CD4-positive, alpha-beta T cell (primary cell): ENCODE results near the gene RAPGEF2. TPM values are rescaled to one million over a fixed set of nuclear protein-coding genes. Genes with fewer than 3 reads are reported as not detected.

ENCODE experiments used
- ATAC-seq: fragments of 200-7000 bp; cut with Tn5 transposase; one replicate; pipeline ENCODE4 v1.10.0; 2022; ENCODE audit warnings: mild to moderate bottlenecking; ENCODE audit not compliant: poor library complexity
- CTCF ChIA-PET: fragments of 350-600 bp; sonication (Branson Sonifier 250); formaldehyde crosslinking; loops from one replicate; lab custom pipeline; 2021; ENCODE audit warnings: antibody characterized with exemption, inconsistent platforms; lab: Charles Lee
- POLR2A ChIA-PET: fragments of 350-600 bp; sonication (Branson Sonifier 250); formaldehyde crosslinking; loops from one replicate; lab custom pipeline; 2021; ENCODE audit warnings: antibody characterized with exemption, inconsistent platforms; lab: Charles Lee
- DNase-seq, 14 experiments: peaks; one replicate each; pipeline ENCODE4 v3.0.0-alpha.2; 2013 to 2020; ENCODE audit warnings: mixed read lengths in 2 of 14
- H3K27ac ChIP-seq, 2 donors: one replicate each; pipeline versions ENCODE4 v1.5.1 to v1.7.0; 2013; ENCODE audit warnings: low read length in 2 of 2, low read depth in 1 of 2, mild to moderate bottlenecking in 1 of 2
- H3K27me3 ChIP-seq, 2 experiments: 1 replicate in 1 of 2; 2 replicates in 1 of 2; pipeline versions ENCODE4 v1.6.1 to v1.7.0; 2013; ENCODE audit warnings: low read length in 2 of 2, control low read depth in 1 of 2, mild to moderate bottlenecking in 1 of 2, moderate library complexity in 1 of 2; ENCODE audit not compliant: insufficient read depth in 2 of 2, control insufficient read depth in 1 of 2
- H3K36me3 ChIP-seq: one replicate; pipeline ENCODE4 v1.6.1; 2013; ENCODE audit warnings: low read length, control low read depth; ENCODE audit not compliant: insufficient read depth
- H3K4me1 ChIP-seq: one replicate; pipeline ENCODE4 v1.6.1; 2013; ENCODE audit warnings: low read length, control low read depth; ENCODE audit not compliant: insufficient read depth
- H3K4me3 ChIP-seq: one replicate; pipeline ENCODE4 v1.5.1; 2013; ENCODE audit warnings: mild to moderate bottlenecking, low read length, moderate library complexity
- H3K9me3 ChIP-seq, 2 experiments: 1 replicate in 1 of 2; 2 replicates in 1 of 2; pipeline versions ENCODE4 v1.6.1 to v1.7.0; 2013; ENCODE audit warnings: low read length in 2 of 2, mild to moderate bottlenecking in 2 of 2, control low read depth in 1 of 2, moderate library complexity in 1 of 2; ENCODE audit not compliant: control insufficient read depth in 1 of 2, insufficient read depth in 1 of 2
- H3K27ac Mint-ChIP-seq: one replicate; pipeline ENCODE4 v1.8.0; 2020; ENCODE audit warnings: mixed read lengths
- H3K27me3 Mint-ChIP-seq: one replicate; pipeline ENCODE4 v1.8.0; 2021; ENCODE audit warnings: mixed read lengths
- H3K36me3 Mint-ChIP-seq: one replicate; pipeline ENCODE4 v1.8.0; 2021; ENCODE audit warnings: low read depth, mixed read lengths
- H3K4me1 Mint-ChIP-seq: one replicate; pipeline ENCODE4 v1.8.0; 2021; ENCODE audit warnings: low read depth, mixed read lengths
- H3K4me3 Mint-ChIP-seq: one replicate; pipeline ENCODE4 v1.8.0; 2020; ENCODE audit warnings: mild to moderate bottlenecking, mixed read lengths
- H3K9me3 Mint-ChIP-seq: one replicate; pipeline ENCODE4 v1.8.0; 2020; ENCODE audit warnings: mixed read lengths
- CTCF ChIP-seq: fragments of 200-600 bp; IDR thresholded peaks from one replicate; pipeline ENCODE4 v1.8.0; 2022; ENCODE audit warnings: antibody characterized with exemption, mild to moderate bottlenecking
- intact Hi-C, 2 experiments: fragments of 100-400 bp; cut with DNase I in 1 of 2; cut with micrococcal nuclease in 1 of 2; formaldehyde crosslinking; loops; one replicate each; pipeline versions ENCODE4 v1.15.1 to v1.9.0; 2023 to 2025; cut with DNase I, micrococcal nuclease
- total RNA-seq, 174 experiments: library from RNA in 2 of 174; stranded (reverse) in 2 of 174; gene quantifications; one replicate each; pipeline ENCODE4 v1.2.3 and lab custom pipeline; 2021 to 2026

The RAPGEF2 gene
- total RNA-seq, 2 experiments from 2014 or later = 25.6 to 26.4 TPM

DNA sequence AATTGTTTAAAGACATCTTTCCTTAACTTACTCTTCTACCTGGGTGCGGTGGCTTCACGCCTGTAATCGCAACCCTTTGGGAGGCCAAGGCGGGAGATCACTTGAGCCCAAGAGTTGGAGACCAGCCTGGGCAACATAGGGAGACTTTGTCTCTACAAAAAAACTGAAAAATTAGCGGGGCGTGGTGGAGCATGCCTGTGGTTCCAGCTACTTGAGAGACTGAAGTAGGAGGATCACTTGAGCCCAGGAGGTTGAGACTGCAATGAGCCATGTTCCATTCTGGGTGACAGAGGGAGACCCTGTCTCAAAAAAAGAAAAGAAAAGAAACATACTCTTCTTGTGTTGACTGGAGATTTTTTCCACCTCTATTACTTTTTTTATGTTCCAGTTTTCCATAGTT, 181.9 kb downstream of the RAPGEF2 start:
- Histone ChIP-seq H3K27me3 (no peaks in the 10 kb centered on the region), H3K9me3 (no peaks in the 10 kb centered on the region), H3K27ac (no peak overlapping the region), H3K4me1 (no peaks in the 10 kb centered on the region), H3K4me3 (no peak overlapping the region), H3K36me3 (no peaks in the 10 kb centered on the region)
- Mint-ChIP-seq H3K9me3 (no peaks in the 10 kb centered on the region), H3K27ac (no peak overlapping the region), H3K4me1 (peaks cover 5% of the 10 kb centered on the region), H3K27me3 (no peaks in the 10 kb centered on the region), H3K36me3 (peaks cover 3% of the 10 kb centered on the region), H3K4me3 (no peak overlapping the region)
- DNase-seq (no peak), ATAC-seq (no peak)
- intact Hi-C loops = no loop called here
- CTCF ChIA-PET = no interaction called here
- TF ChIP-seq CTCF = no peak
- POLR2A ChIA-PET = interaction anchor here (0.9 kb wide), 1 partner anchor 15 kb away, joined by 3 read pairs; no protein-coding TSS in a partner anchor

- POLR2A ChIA-PET = no interaction called here
- H3K27ac ChIP-seq = no peak overlapping the region
- H3K4me1 ChIP-seq = no peaks in the 10 kb centered on the region
- no peak for TF ChIP-seq CTCF
- peaks cover under 1% of the 10 kb centered on the region for H3K4me1 Mint-ChIP-seq
- no peak overlapping the region for H3K4me3 ChIP-seq
- no peaks in the 10 kb centered on the region for H3K27me3 Mint-ChIP-seq
- no peaks in the 10 kb centered on the region for H3K27me3 ChIP-seq
- H3K4me3 Mint-ChIP-seq = no peak overlapping the region
- H3K9me3 ChIP-seq = no peaks in the 10 kb centered on the region
- H3K36me3 ChIP-seq = no peaks in the 10 kb centered on the region
- no peaks in the 10 kb centered on the region for H3K9me3 Mint-ChIP-seq
- ATAC-seq (no peak), DNase-seq (no peak)
- H3K27ac Mint-ChIP-seq = no peak overlapping the region
- intact Hi-C loops = no loop called here
- H3K36me3 Mint-ChIP-seq = no peaks in the 10 kb centered on the region
- CTCF ChIA-PET = interaction anchor here (1.1 kb wide), 1 partner anchor 9 kb away, joined by 3 read pairs; no protein-coding TSS in a partner anchor
Observed at GRCh38 chr4:159287767-159288166, 184.9 kb downstream of the RAPGEF2 start.

DNA sequence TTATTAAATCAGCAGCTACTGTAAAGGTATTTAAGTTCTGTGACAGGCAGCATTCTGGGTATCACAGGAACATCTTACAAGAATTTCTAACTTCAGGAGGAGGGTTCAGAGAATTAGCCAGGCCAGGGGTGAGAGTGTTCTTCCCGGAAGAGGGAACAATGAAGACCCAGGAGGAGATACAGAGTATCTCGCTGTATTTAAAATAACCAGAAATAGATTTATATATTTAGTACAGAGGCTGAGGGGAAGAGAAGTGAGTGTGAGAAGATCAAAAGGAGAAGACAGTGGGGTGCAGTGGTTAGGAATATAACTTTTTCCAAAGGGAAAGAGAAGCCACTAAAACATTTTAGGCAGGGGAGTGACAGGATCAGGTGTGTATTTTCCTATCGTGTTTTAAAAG, 186.8 kb downstream of the RAPGEF2 start:
- Histone ChIP-seq H3K9me3 (no peaks in the 10 kb centered on the region), H3K27me3 (no peaks in the 10 kb centered on the region), H3K4me1 (no peaks in the 10 kb centered on the region), H3K27ac (no peak overlapping the region), H3K4me3 (no peak overlapping the region), H3K36me3 (no peaks in the 10 kb centered on the region)
- Mint-ChIP-seq H3K4me1 (no peaks in the 10 kb centered on the region), H3K4me3 (no peak overlapping the region), H3K36me3 (no peaks in the 10 kb centered on the region), H3K27me3 (no peaks in the 10 kb centered on the region), H3K27ac (no peak overlapping the region), H3K9me3 (no peaks in the 10 kb centered on the region)
- ATAC-seq (no peak), DNase-seq (no peak)
- POLR2A ChIA-PET = no interaction called here
- no peak for TF ChIP-seq CTCF
- intact Hi-C loops = no loop called here
- CTCF ChIA-PET = no interaction called here
